K562 (cell line): ENCODE measurements around the gene VNN1. TPM values are rescaled to one million over a fixed set of nuclear protein-coding genes. Genes with fewer than 3 reads are reported as not detected.

Source experiments
- ATAC-seq: fragments of 200-7000 bp; cut with Tn5 transposase; 3 replicates; pipeline ENCODE4 v1.9.1; 2020; ENCODE audit warnings: moderate library complexity
- BruUV-seq: library from RNA; stranded (reverse); fragments of 400-500 nt; replicated peaks from 2 replicates; lab custom pipeline; 2021; lab: Mats Ljungman, UMichigan
- CTCF ChIA-PET: fragments of 300-600 bp; formaldehyde crosslinking; extraction: SDS; loops from one replicate; lab custom pipeline; 2021; ENCODE audit warnings: low intra/inter-chr PET ratio; lab: Yijun Ruan, JAX
- POLR2A ChIA-PET: fragments of 300-600, 350-650 bp; sonication (Branson Sonifier 250); formaldehyde crosslinking; extraction: SDS; loops from one replicate; lab custom pipeline; 2021; ENCODE audit warnings: antibody characterized with exemption, inconsistent platforms; lab: Yijun Ruan, JAX
- DNase-seq, 4 experiments: peaks; one replicate each; pipeline versions ENCODE4 v3.0.0 to v3.0.0-alpha.2; 2011 to 2018; ENCODE audit warnings: low spot score in 3 of 4, mixed read lengths in 3 of 4; ENCODE audit errors: extremely low read depth in 1 of 4
- FAIRE-seq: peaks from 2 replicates; lab custom pipeline; 2011; peaks lifted over from hg19 to GRCh38; lab: Jason Lieb, UNC
- H2AFZ ChIP-seq: 2 replicates; pipeline ENCODE4 v1.6.0; 2011; ENCODE audit warnings: low read depth, low read length, control low read depth, inconsistent platforms
- H3K27ac ChIP-seq: fragments of 200-600 bp; 3 replicates; pipeline ENCODE4 v1.8.0; 2011; ENCODE audit warnings: low read depth, mild to moderate bottlenecking, control low read depth, inconsistent platforms, low read length, moderate library complexity, mixed read lengths; ENCODE audit errors: extremely low read depth
- H3K27me3 ChIP-seq, 2 experiments: fragments of 300-600 bp in 1 of 2; 2 replicates in 1 of 2; 3 replicates in 1 of 2; pipeline versions ENCODE4 v1.6.0 to v1.8.0; 2011; ENCODE audit warnings: inconsistent platforms in 2 of 2, low read length in 2 of 2, mild to moderate bottlenecking in 1 of 2, mixed read lengths in 1 of 2, moderate library complexity in 1 of 2; ENCODE audit not compliant: control insufficient read depth in 2 of 2, insufficient read depth in 2 of 2
- H3K36me3 ChIP-seq: fragments of 300-600 bp; 3 replicates; pipeline ENCODE4 v1.8.0; 2011; ENCODE audit warnings: mild to moderate bottlenecking, low read length, inconsistent platforms; ENCODE audit not compliant: control insufficient read depth, insufficient read depth
- H3K4me1 ChIP-seq, 2 experiments: fragments of 200-600 bp in 1 of 2; replicated peaks in 1 of 2; 2 replicates in 1 of 2; 3 replicates in 1 of 2; pipeline versions ENCODE4 v1.5.1 to v1.8.0; 2011; ENCODE audit warnings: inconsistent platforms in 2 of 2, low read length in 2 of 2, mild to moderate bottlenecking in 1 of 2, mixed read lengths in 1 of 2, moderate library complexity in 1 of 2; ENCODE audit not compliant: control insufficient read depth in 2 of 2, insufficient read depth in 2 of 2
- H3K4me2 ChIP-seq: 2 replicates; pipeline ENCODE4 v1.6.1; 2011; ENCODE audit warnings: low read length, control low read depth, inconsistent platforms, mixed read lengths; ENCODE audit not compliant: insufficient read depth
- H3K4me3 ChIP-seq: fragments of 200-600 bp; sonication (generic), shearing (Covaris generic); 2 replicates; pipeline ENCODE4 v1.5.1; 2016; ENCODE audit warnings: control low read depth, inconsistent platforms
- H3K79me2 ChIP-seq: fragments of 200-600 bp; 3 replicates; pipeline ENCODE4 v1.8.0; 2011; ENCODE audit warnings: low read length, inconsistent platforms; ENCODE audit not compliant: control insufficient read depth, insufficient read depth
- H3K9ac ChIP-seq, 2 experiments: 2 replicates each; pipeline versions ENCODE4 v1.6.0 to v1.6.1; 2011; ENCODE audit warnings: low read depth in 2 of 2, low read length in 2 of 2, control low read depth in 1 of 2, inconsistent platforms in 1 of 2, mild to moderate bottlenecking in 1 of 2, mixed read lengths in 1 of 2; ENCODE audit not compliant: insufficient read depth in 1 of 2
- H3K9me1 ChIP-seq: one replicate; pipeline ENCODE4 v1.6.0; 2011; ENCODE audit warnings: inconsistent platforms, mild to moderate bottlenecking, low read length, moderate library complexity; ENCODE audit not compliant: control insufficient read depth, insufficient read depth
- H3K9me3 ChIP-seq: replicated peaks from 2 replicates; pipeline ENCODE4 v1.5.1; 2011; ENCODE audit warnings: low read depth, low read length, inconsistent platforms; ENCODE audit not compliant: control insufficient read depth, insufficient read depth
- H4K20me1 ChIP-seq: replicated peaks from 2 replicates; pipeline ENCODE4 v1.6.1; 2011; ENCODE audit warnings: low read length, inconsistent platforms, mixed read lengths; ENCODE audit not compliant: control insufficient read depth, insufficient read depth
- CLOCK ChIP-seq: fragments of 250-450 bp; sonication (Bioruptor Pico); IDR thresholded peaks from 2 replicates; pipeline ENCODE4 v1.4.0; 2020; ENCODE audit warnings: mild to moderate bottlenecking, moderate library complexity, borderline replicate concordance
- FOXA3 ChIP-seq, 2 experiments: fragments of 450-650 bp in 1 of 2; sonication (generic) in 1 of 2; formaldehyde crosslinking; IDR thresholded peaks in 1 of 2; conservative IDR thresholded peaks in 1 of 2; 2 replicates each; pipeline versions ENCODE4 v1.4.0 to v1.8.0; 2020 to 2022; ENCODE audit warnings: mild to moderate bottlenecking in 2 of 2, missing genetic modification reagents in 1 of 2
- PCBP1 ChIP-seq: fragments of 200-400 bp; formaldehyde crosslinking; IDR thresholded peaks from 2 replicates; pipeline ENCODE4 v1.6.1; 2018; ENCODE audit warnings: mild to moderate bottlenecking, low read depth, low read length; ENCODE audit not compliant: poor library complexity, severe bottlenecking
- PHB2 ChIP-seq: fragments of 450-650 bp; IDR thresholded peaks from 2 replicates; pipeline ENCODE4 v1.6.1; 2017; ENCODE audit warnings: low read depth
- SNIP1 ChIP-seq: fragments of 450-650 bp; IDR thresholded peaks from 2 replicates; pipeline ENCODE4 v1.7.1; 2017; ENCODE audit warnings: low read depth, mild to moderate bottlenecking
- TOE1 ChIP-seq, 2 experiments: fragments of 450-650 bp in 1 of 2; sonication (generic) in 1 of 2; formaldehyde crosslinking in 1 of 2; IDR thresholded peaks; 2 replicates each; pipeline versions ENCODE4 v1.7.1 to v1.8.0; 2016 to 2022; ENCODE audit warnings: borderline replicate concordance in 2 of 2, mild to moderate bottlenecking in 2 of 2, antibody characterized with exemption in 1 of 2, inconsistent platforms in 1 of 2, low read depth in 1 of 2, missing genetic modification reagents in 1 of 2, moderate library complexity in 1 of 2
- ZBTB17 ChIP-seq: fragments of 450-650 bp; formaldehyde crosslinking; IDR thresholded peaks from 2 replicates; pipeline ENCODE4 v1.4.0; 2020; ENCODE audit warnings: mild to moderate bottlenecking
- ZKSCAN1 ChIP-seq: fragments of 150-350 bp; IDR thresholded peaks from 2 replicates; pipeline ENCODE4 v1.6.1; 2016; ENCODE audit warnings: low read depth, low read length
- ZNF583 ChIP-seq: fragments of 250-450 bp; sonication (Bioruptor Pico); IDR thresholded peaks from 2 replicates; pipeline ENCODE4 v1.4.0; 2020
- WGBS: fragments of 100-300 bp; shearing (Covaris generic); methylation state at CpG from one replicate; pipeline ENCODE4 v1.1.6; 2016; ENCODE audit warnings: low coverage, mixed read lengths; ENCODE audit not compliant: insufficient coverage; ENCODE audit errors: missing lambda C conversion rate; 5-methylcytosine and 5-hydroxymethylcytosine counted together
- in situ Hi-C: fragments of 300-500 bp; cut with MboI; formaldehyde crosslinking; loops from 4 replicates; pipeline ENCODE4 v1.15.0; 2018; ENCODE audit warnings: inconsistent platforms, mixed read lengths
- intact Hi-C: fragments of 100-400 bp; cut with micrococcal nuclease; formaldehyde crosslinking; loops from 2 replicates; pipeline ENCODE4 v1.14.2; 2022
- polyA plus RNA-seq, 8 experiments: library from polyadenylated mRNA; depleted of rRNA in 4 of 8; stranded (reverse) in 5 of 8; unstranded in 3 of 8; fragments of >200 nt; fragmentation: Nextera tagmentation in 2 of 8; fragmentation: Illumina TruSeq in 1 of 8; extraction: Ambion mirVana in 2 of 8; extraction: Trizol in 1 of 8; gene quantifications; 2 replicates each; pipeline versions ENCODE4 v1.2.1 to v1.2.3, GENCODE V29; 2011 to 2014; ENCODE audit warnings: inconsistent platforms in 1 of 8, missing spikeins in 1 of 8
- total RNA-seq, 7 experiments: library from RNA; depleted of rRNA in 6 of 7; stranded (reverse); fragments of >200 nt in 6 of 7; fragmentation: Illumina TruSeq in 2 of 7; extraction: Trizol in 2 of 7; gene quantifications; 2 replicates each; pipeline versions ENCODE4 v1.2.1 to v1.2.3, GENCODE V29; 2011 to 2021; ENCODE audit warnings: low replicate concordance in 1 of 7
- TF ChIP-seq, protein P1 (sequence below): IDR thresholded peaks from 2 replicates; pipeline ENCODE4 v1.6.1; 2011; ENCODE audit warnings: borderline replicate concordance, low read depth, mild to moderate bottlenecking, moderate library complexity, low read length; ENCODE audit not compliant: insufficient read depth, poor library complexity, severe bottlenecking

Gene VNN1
- total and polyA plus RNA-seq, 9 of the 15 experiments (the other 6 are each of a cell fraction or from before 2014, with no cell fraction given): not detected

GRCh38 chr6:132633362-132633761 lies 80.5 kb downstream of the VNN1 start:
- H3K9me1 ChIP-seq: no peaks in the 10 kb centered on the region
- H3K79me2 ChIP-seq: no peaks in the 10 kb centered on the region
- H2AFZ ChIP-seq: no peak overlapping the region
- no TSS peak for BruUV-seq
- ATAC-seq (no peak), FAIRE-seq (no peak), DNase-seq (no peak)
- H3K4me2 ChIP-seq: no peak overlapping the region
- 0% methylated on average over 2 of the region's 2 CpGs for whole genome bisulfite sequencing
- in situ Hi-C loops: no loop called here
- no peaks in the 10 kb centered on the region for H3K9me3 ChIP-seq
- H4K20me1 ChIP-seq: no peaks in the 10 kb centered on the region
- H3K27me3 ChIP-seq: no peaks in the 10 kb centered on the region
- H3K4me1 ChIP-seq: no peaks in the 10 kb centered on the region
- H3K9ac ChIP-seq: no peak overlapping the region
- TF ChIP-seq ZNF583 (no peak), ZBTB17 (no peak), ZKSCAN1 (no peak), TOE1 (IDR thresholded peaks at IDR 0.05; ENCODE audit: borderline replicate concordance) (no peak), TOE1 (CRISPR knock-in tag; IDR thresholded peaks at IDR 0.05; ENCODE audit: borderline replicate concordance, low read depth) (no peak), PHB2 (no peak), PCBP1 (no peak), SNIP1 (no peak), CLOCK (CRISPR knock-in tag) (no peak), FOXA3 (CRISPR knock-in tag; conservative IDR thresholded peaks at IDR 0.05 in 1 of 2, IDR thresholded peaks at IDR 0.05 in 1 of 2) (no peak)
- TF ChIP-seq, protein P1, sequence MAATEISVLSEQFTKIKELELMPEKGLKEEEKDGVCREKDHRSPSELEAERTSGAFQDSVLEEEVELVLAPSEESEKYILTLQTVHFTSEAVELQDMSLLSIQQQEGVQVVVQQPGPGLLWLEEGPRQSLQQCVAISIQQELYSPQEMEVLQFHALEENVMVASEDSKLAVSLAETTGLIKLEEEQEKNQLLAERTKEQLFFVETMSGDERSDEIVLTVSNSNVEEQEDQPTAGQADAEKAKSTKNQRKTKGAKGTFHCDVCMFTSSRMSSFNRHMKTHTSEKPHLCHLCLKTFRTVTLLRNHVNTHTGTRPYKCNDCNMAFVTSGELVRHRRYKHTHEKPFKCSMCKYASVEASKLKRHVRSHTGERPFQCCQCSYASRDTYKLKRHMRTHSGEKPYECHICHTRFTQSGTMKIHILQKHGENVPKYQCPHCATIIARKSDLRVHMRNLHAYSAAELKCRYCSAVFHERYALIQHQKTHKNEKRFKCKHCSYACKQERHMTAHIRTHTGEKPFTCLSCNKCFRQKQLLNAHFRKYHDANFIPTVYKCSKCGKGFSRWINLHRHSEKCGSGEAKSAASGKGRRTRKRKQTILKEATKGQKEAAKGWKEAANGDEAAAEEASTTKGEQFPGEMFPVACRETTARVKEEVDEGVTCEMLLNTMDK: no peak
- intact Hi-C loops: no loop called here
- H3K36me3 ChIP-seq: no peaks in the 10 kb centered on the region
- POLR2A ChIA-PET: interaction anchor here (1.0 kb wide), 1 partner anchor 8 kb away, joined by 3 read pairs; no protein-coding TSS in a partner anchor
- CTCF ChIA-PET: no interaction called here
- no peak overlapping the region for H3K27ac ChIP-seq
- no peak overlapping the region for H3K4me3 ChIP-seq
